Activated CD8-positive, alpha-beta memory T cell treated with anti-CD3 and anti-CD28 coated beads for 1 hour (primary cell): ENCODE measurements around the gene NAT14.
A peak's percentile ranks its signal among the peaks of the same experiment; 100 is the strongest.

Experiments used
- DNase-seq, 2 donors: peaks; one replicate each; pipeline ENCODE4 v3.0.0-alpha.2; 2020; ENCODE audit warnings: low read depth in 1 of 2; ENCODE audit errors: extremely low read depth in 1 of 2

Gene NAT14

DNA sequence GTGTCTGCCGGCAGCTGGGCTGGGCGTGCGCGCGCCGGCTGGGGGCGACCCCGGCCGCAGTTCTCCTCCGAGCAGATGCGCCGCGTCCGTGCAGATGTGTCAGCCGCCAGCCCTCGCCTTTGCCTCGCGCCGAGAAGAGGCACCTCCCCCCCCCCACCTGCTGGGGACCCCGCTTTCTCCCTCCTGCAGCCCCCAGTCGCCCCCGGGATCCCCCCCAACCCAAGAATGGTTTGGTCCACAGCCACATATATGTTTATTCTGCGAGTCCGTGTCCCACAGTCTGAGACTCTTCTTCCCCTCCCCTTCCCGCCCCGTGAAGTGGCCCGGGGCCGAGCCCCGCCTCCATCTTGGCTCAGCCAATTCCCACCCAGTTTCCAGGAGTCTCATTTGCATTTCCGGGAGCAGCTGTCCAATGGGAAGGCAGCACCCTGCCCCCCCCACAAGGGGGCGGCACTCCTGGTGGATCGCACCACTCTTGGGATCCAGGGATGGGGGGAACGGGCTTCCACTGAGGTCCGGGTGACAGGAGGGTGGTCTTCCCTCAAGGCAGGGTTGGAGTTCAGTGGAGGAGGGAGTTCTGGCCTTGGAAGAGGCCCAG lies 32.1 kb upstream of the NAT14 start:
- DNase-seq, result no peak

- no peak for DNase-seq
These were observed 31.3 kb upstream of the NAT14 start for GRCh38 chr19:55453511-55454260.

DNA sequence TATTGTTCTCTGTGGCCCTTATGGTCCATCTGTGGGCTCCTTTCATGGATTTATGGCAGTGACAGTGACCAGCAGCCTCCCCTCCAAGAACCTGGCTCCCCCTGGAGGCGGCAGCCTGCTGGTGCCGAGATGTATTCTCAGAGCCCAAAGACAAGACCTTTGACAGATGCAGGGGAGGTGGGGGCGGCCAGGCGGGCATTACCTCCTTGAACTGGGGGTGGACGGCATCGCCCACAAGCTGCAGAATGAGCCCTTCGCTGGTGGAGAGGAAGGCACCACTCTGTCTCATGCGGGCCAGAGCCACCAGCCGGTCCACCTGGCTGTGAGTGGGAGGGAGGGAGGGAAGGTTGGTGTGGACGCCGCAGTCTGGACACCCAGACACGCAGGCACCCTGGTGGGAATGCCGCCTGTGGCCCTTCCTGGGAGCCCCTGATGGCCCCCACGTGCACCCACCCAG lies 30.2 kb upstream of the NAT14 start:
- DNase-seq, result no peak

DNA sequence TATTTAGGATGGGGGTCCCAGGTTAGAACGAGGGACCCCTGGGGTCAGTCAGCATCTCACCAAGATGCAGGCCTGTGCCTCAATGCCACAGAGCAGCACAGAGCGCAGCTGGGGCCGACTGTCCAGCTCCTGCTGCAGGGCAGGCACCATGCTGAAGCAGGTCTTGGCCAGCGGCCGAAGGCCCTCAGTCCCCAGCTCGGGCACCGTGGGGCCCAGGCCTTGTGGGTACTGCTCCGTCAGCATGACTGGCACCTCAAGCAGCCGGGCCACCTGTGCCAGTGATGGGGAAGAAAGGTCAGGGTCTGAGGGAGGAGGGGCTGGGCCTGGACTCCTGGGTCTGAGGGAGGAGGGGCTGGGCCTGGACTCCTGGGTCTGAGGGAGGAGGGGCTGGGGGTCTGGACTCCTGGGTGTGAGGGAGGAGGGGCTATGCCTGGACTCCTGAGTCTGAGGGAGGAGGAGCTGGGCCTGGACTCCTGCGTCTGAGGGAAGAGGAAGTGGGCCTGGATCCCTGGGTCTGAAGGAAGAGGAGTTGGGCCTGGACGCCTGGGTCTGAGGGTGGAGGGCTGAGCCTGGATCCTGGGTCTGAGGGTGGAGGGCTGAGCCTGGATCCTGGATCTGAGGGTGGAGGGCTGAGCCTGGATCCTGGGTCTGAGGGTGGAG lies 29.3 kb upstream of the NAT14 start:
- no peak for DNase-seq

GRCh38 chr19:55456347-55456746 lies 28.6 kb upstream of the NAT14 start:
- DNase-seq, result no peak

- DNase-seq, result no peak
These were observed 27.1 kb upstream of the NAT14 start for GRCh38 chr19:55457683-55458457.

DNA sequence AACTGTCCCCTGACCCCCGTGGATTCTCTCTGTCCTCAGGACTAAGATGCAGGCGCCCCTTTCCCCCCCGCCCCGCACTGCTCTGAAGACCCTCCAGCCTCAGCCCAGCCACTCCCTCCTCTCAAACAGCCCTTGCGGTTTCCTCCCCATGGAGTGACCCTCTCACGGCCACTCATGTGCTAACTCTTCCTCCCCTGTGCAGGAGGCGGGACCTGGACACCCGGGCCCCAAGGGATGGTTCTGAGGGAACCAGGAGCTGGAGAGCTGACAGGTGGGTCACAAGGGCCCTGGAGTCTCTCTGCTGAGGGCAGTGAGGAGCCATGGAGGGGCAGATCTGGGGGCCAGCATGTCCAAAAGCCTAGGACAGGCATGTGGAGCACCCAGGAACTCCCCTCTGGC lies 25.4 kb upstream of the NAT14 start:
- no peak for DNase-seq

GRCh38 chr19:55459950-55460657 lies 24.9 kb upstream of the NAT14 start:
- DNase-seq, result no peak

GRCh38 chr19:55460670-55461258 lies 24.2 kb upstream of the NAT14 start:
- DNase-seq, result no peak

GRCh38 chr19:55461259-55461973 lies 23.6 kb upstream of the NAT14 start, which contains the start of gene ISOC2:
Gene ISOC2, minus strand, starts transcription at chr19:55461642. Its CDS starts 5,156 bp downstream, at chr19:55456486.
- DNase-seq, result peak; percentile 100

GRCh38 chr19:55461974-55462626 lies 22.9 kb upstream of the NAT14 start:
- no peak for DNase-seq

GRCh38 chr19:55462722-55463121 lies 22.3 kb upstream of the NAT14 start:
- no peak for DNase-seq

DNA sequence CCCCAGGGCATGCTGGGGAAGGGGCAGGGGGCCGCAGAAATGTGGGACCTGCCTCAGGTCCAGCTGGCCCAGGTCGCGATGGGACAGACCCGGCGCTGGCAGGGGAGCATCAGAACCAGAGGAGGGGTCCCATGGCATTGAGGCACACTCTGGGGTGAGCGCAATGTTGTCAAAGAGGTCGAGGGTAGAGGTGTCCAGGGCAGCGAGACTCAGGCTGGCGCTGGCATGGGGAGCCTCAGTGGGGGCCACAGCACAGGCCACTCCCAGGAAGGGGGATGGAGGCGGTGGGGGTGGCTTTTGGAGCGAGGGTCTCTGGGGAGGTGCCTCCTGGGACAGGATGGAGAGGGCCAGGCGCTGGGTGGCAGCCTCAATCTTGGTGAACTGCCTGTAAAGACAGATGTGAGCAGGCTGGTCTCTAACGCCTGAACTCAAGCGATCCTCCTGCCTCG lies 21.4 kb upstream of the NAT14 start:
- no peak for DNase-seq

GRCh38 chr19:55464039-55464661 lies 20.8 kb upstream of the NAT14 start:
- no peak for DNase-seq

DNA sequence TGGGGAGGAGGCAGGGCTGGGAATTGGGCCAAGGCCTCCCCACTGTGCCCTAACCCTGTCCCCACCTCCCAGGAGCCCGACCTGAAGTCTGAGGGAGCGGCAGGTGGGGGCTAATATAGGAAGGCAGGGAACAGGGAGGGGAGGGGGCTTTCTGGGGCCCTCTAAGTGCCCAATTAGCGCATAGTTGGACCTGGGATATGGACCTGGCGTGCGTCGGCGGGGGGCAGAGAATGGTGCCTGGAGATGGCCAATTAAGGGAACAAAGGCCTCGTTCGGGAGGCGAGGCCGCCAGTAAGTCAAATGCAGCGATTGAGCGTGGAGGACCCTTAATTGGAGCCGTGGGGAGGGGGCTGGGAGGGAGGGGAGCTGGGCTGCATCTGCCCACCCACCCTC lies 20.3 kb upstream of the NAT14 start, which contains the start of gene C19orf85:
C19orf85 (minus strand) TSS at position 90 of the 393 bp plus-strand sequence. CDS start 197 bp downstream, outside the sequence.
- no peak for DNase-seq

DNA sequence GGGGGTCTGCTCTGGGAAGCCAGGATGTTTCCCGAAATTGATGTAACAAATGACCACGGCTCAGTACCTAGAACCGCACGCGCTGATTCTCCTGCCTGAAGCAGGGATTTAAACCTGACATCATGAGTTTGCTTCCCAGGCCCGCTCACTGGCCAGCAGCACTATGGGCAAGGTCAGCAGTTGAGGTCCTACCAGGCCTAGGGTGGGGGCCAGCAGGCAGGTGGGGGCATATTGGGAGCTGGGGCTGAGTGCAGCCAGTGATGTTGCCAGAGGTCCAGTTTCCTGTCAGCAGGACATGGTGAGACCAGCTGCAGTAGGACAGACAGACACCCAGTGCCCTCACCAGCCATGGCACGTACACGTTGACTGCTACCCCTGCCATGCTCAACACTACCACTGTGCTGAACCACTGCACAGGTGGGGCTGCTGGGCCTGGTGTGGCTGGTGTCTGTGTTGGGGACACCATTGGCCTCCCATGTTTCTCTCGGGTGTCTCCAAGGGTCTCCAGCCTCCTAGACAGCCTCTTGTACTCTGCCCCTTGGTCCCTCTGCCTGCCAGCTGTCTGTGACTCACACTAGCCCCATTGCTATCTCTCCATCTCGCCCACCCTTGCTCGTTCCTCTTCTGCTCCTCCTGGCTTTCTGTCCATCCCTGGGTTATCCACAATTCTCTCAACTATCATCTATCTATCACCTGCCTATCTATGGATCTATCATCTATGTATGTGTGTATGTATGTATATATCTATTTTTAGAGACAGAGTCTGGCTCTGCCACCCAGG lies 19.3 kb upstream of the NAT14 start:
- no peak for DNase-seq

DNA sequence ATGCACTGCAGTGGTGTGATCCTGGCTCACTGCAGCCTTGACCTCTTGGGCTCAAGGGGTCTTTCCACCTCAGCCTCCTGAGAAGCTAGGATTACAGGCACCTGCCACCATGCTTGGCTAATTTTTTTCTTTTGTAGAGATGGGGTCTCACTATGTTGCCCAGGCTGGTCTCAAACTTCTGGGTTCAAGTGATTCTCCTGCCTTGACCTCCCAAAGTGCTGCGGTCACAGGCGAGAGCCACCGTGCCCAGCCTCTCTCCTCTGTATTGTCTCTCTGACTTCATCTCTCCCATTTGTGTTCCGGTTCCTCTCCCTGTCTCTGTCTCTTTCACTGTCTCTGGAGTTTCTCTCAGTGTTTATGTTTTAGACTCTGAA lies 18.8 kb upstream of the NAT14 start:
- no peak for DNase-seq
